GM23248 (cell line): ENCODE data around the gene TMEM63C.

Experiments used
- EZH2 ChIP-seq: fragments of 200-600 bp; sonication (generic); IDR thresholded peaks from 2 replicates; pipeline ENCODE4 v1.6.1; 2018; ENCODE audit warnings: antibody characterized with exemption, mild to moderate bottlenecking; ENCODE audit not compliant: insufficient read depth, poor library complexity, severe bottlenecking
- EZH2phosphoT487 ChIP-seq: fragments of 200-600 bp; sonication (generic); IDR thresholded peaks from 2 replicates; pipeline ENCODE4 v1.6.1; 2018; ENCODE audit warnings: antibody characterized with exemption, moderate library complexity, mild to moderate bottlenecking, low read depth; ENCODE audit not compliant: insufficient read depth

- no peak for TF ChIP-seq EZH2
- TF ChIP-seq EZH2phosphoT487, result no peak
Measured at GRCh38 chr14:77266336-77266735, 84.7 kb downstream of the TMEM63C start.
